HEK293T (cell line): Measurements from ENCODE around the gene HOXD13.

Experiments
- ARNT ChIP-seq: fragments of 450-650 bp; IDR thresholded peaks from 2 replicates; pipeline ENCODE4 v1.6.1; 2017; ENCODE audit warnings: mild to moderate bottlenecking
- FOXA1 ChIP-seq: fragments of 450-650 bp; IDR thresholded peaks from 2 replicates; pipeline ENCODE4 v1.6.1; 2016; ENCODE audit warnings: mild to moderate bottlenecking
- HDGF ChIP-seq: fragments of 450-650 bp; IDR thresholded peaks from 2 replicates; pipeline ENCODE4 v1.6.1; 2017; ENCODE audit warnings: antibody characterized with exemption, borderline replicate concordance
- PKNOX1 ChIP-seq: fragments of 450-650 bp; IDR thresholded peaks from 2 replicates; pipeline ENCODE4 v1.6.1; 2016
- SP1 ChIP-seq: fragments of 450-650 bp; IDR thresholded peaks from 2 replicates; pipeline ENCODE4 v1.6.1; 2017
- SUZ12 ChIP-seq: fragments of 450-650 bp; IDR thresholded peaks from 2 replicates; pipeline ENCODE4 v1.6.1; 2016; ENCODE audit warnings: mild to moderate bottlenecking
- TARDBP ChIP-seq: fragments of 450-650 bp; IDR thresholded peaks from 2 replicates; pipeline ENCODE4 v1.6.1; 2016
- ZNF384 ChIP-seq: fragments of 450-650 bp; IDR thresholded peaks from 2 replicates; pipeline ENCODE4 v1.6.1; 2016

GRCh38 chr2:176096243-176096985 is 3.9 kb downstream of the HOXD13 start:
- TF ChIP-seq SUZ12 (no peak), FOXA1 (no peak), TARDBP (no peak), SP1 (no peak), PKNOX1 (no peak), HDGF (no peak), ARNT (no peak), ZNF384 (no peak)
